Activated naive CD4-positive, alpha-beta T cell treated with anti-CD3 and anti-CD28 coated beads for 36 hours (primary cell): ENCODE results near the gene TGM6. TPM values are rescaled to one million over a fixed set of nuclear protein-coding genes. Genes with fewer than 3 reads are reported as not detected.
"Not testable (repeated sequence)": the region's sequence is repeated elsewhere in the genome, so short reads cannot be mapped to it uniquely, and the experiment has no call there.

Source experiments
- CTCF ChIA-PET: fragments of 350-600 bp; sonication (Branson Sonifier 250); formaldehyde crosslinking; loops from one replicate; lab custom pipeline; 2021; ENCODE audit warnings: antibody characterized with exemption; lab: Charles Lee
- DNase-seq: peaks from one replicate; pipeline ENCODE4 v3.0.0-alpha.2; 2020
- H3K27ac Mint-ChIP-seq: one replicate; pipeline ENCODE4 v1.8.0; 2021; ENCODE audit warnings: mild to moderate bottlenecking, mixed read lengths
- H3K27me3 Mint-ChIP-seq: one replicate; pipeline ENCODE4 v1.8.0; 2021; ENCODE audit warnings: low read depth, mixed read lengths
- H3K36me3 Mint-ChIP-seq: one replicate; pipeline ENCODE4 v1.8.0; 2021; ENCODE audit warnings: low read depth, mixed read lengths
- H3K4me1 Mint-ChIP-seq: one replicate; pipeline ENCODE4 v1.8.0; 2021; ENCODE audit warnings: low read depth, mixed read lengths
- H3K4me3 Mint-ChIP-seq: one replicate; pipeline ENCODE4 v1.8.0; 2021; ENCODE audit warnings: mild to moderate bottlenecking, moderate library complexity, mixed read lengths
- H3K9me3 Mint-ChIP-seq: one replicate; pipeline ENCODE4 v1.8.0; 2021; ENCODE audit warnings: mixed read lengths
- intact Hi-C: fragments of 100-400 bp; cut with micrococcal nuclease; formaldehyde crosslinking; loops from one replicate; pipeline ENCODE4 v1.15.1; 2023
- total RNA-seq, 2 experiments: library from RNA; stranded (reverse); gene quantifications; one replicate each; pipeline ENCODE4 v1.2.3, GENCODE V29; 2021

The TGM6 gene
- total RNA-seq, 2 experiments from 2014 or later: not detected

DNA sequence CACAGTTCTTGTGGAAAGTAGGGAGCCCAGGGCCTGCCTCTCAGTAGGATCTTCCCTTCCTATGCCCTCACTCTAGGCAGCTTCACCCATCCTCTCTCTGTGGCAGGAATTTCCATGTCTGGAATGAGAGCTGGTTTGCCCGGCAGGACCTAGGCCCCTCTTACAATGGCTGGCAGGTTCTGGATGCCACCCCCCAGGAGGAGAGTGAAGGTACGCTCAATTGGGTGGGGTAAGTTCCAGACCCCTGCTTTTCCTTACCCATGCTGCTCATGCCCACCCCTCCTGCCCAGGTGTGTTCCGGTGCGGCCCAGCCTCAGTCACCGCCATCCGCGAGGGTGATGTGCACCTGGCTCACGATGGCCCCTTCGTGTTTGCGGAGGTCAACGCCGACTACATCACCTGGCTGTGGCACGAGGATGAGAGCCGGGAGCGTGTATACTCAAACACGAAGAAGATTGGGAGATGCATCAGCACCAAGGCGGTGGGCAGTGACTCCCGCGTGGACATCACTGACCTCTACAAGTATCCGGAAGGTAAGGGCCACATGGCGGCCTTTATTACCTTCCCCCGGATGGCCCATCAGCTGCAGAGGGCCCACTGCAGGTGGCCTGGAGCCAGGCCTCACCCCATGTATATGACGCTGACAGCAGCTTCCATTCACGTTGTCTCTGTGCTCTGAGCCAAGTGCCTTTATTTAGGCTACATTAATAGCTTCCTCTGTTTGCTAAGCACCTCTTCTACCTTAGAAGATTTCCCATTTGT lies 22.8 kb downstream of the TGM6 start:
- intact Hi-C loops: no loop called here
- H3K9me3 Mint-ChIP-seq: peaks cover 7% of the 10 kb centered on the region
- CTCF ChIA-PET: interaction anchor here (1.2 to 2.7 kb wide), 3 partner anchors 15 to 195 kb away, joined by 3 to 9 read pairs (median 5); no protein-coding TSS in a partner anchor

DNA sequence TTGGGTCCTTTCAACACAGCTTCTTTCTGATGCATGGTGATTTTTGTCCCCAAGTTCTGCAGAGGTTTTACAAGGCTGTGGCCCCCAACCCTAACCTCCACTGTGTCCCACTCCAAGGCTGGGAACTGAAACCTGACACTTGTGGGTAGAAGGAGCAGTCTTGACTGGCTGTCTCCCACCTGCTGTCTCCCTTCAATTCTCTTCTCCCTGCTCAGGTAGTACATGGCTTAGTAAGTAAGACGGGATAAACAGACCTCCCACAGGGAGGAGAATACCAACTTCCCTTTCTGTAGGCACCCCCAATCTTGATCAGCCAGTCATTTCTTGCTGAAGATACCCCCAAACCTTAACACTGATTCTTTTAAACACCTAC lies 25.0 kb downstream of the TGM6 start:
- no peak for DNase-seq
- intact Hi-C loops: no loop called here
- H3K36me3 Mint-ChIP-seq: no peaks in the 10 kb centered on the region
- H3K27me3 Mint-ChIP-seq: peaks cover 5% of the 10 kb centered on the region
- no peak overlapping the region for H3K27ac Mint-ChIP-seq
- H3K4me3 Mint-ChIP-seq: no peak overlapping the region
- no peaks in the 10 kb centered on the region for H3K4me1 Mint-ChIP-seq
- CTCF ChIA-PET: interaction anchor here (1.0 to 2.7 kb wide), 2 partner anchors 18 to 46 kb away, joined by 3 to 9 read pairs; no protein-coding TSS in a partner anchor
- peaks cover 7% of the 10 kb centered on the region for H3K9me3 Mint-ChIP-seq

More for the DNA sequence above, 22.8 kb downstream of the TGM6 start:
- H3K4me3 Mint-ChIP-seq: no peak overlapping the region
- DNase-seq: no peak
- H3K4me1 Mint-ChIP-seq: no peaks in the 10 kb centered on the region
- H3K27me3 Mint-ChIP-seq: peaks cover 5% of the 10 kb centered on the region
- H3K36me3 Mint-ChIP-seq: no peaks in the 10 kb centered on the region
- no peak overlapping the region for H3K27ac Mint-ChIP-seq

DNA sequence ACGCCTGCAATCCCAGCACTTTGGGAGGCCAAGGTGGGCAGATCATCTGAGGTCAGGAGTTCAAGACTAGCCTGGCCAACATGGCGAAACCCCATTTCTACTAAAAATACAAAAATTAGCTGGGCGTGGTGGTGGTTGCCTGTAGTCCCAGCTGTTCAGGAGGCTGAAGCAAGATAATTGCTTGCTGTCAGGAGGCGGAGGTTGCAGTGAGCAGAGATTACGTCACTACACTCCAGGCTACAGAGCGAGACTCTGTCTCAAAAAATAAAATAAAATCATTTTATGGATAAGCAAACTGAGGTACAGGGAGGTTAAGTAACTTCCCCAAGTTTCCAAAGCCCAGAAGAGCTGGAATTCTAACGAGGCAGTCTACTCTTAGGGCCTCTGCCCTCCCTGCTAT lies 26.7 kb downstream of the TGM6 start:
- CTCF ChIA-PET: not testable (repeated sequence)

DNA sequence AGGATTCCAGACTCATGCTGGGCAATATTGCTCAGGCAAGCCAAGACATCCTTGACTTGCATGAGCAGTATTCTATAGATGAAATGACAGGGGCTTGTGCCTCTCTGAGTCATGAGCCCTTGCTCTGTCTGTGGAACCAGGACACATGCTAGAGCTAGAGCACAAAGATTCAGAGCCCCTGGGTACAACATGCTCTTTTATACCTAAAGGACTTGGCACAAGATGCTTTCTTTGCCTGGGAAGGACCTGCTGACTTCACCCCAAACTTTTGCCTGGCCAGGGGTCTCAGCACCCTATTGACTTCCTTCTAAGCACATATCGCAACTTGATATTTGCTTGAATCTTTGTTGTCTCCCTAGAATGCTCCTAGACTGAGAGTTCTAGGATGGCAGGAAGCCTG lies 27.4 kb downstream of the TGM6 start:
- no peaks in the 10 kb centered on the region for H3K4me1 Mint-ChIP-seq
- intact Hi-C loops: no loop called here
- H3K36me3 Mint-ChIP-seq: no peaks in the 10 kb centered on the region
- peaks cover 6% of the 10 kb centered on the region for H3K27me3 Mint-ChIP-seq
- DNase-seq: no peak
- no peak overlapping the region for H3K4me3 Mint-ChIP-seq
- CTCF ChIA-PET: no interaction called here
- peaks cover 7% of the 10 kb centered on the region for H3K9me3 Mint-ChIP-seq
- H3K27ac Mint-ChIP-seq: no peak overlapping the region

More for the DNA sequence above, 26.7 kb downstream of the TGM6 start:
- H3K4me1 Mint-ChIP-seq, H3K36me3 Mint-ChIP-seq, H3K4me3 Mint-ChIP-seq, H3K27ac Mint-ChIP-seq, DNase-seq, intact Hi-C loops, H3K27me3 Mint-ChIP-seq, H3K9me3 Mint-ChIP-seq: not testable (repeated sequence)

DNA sequence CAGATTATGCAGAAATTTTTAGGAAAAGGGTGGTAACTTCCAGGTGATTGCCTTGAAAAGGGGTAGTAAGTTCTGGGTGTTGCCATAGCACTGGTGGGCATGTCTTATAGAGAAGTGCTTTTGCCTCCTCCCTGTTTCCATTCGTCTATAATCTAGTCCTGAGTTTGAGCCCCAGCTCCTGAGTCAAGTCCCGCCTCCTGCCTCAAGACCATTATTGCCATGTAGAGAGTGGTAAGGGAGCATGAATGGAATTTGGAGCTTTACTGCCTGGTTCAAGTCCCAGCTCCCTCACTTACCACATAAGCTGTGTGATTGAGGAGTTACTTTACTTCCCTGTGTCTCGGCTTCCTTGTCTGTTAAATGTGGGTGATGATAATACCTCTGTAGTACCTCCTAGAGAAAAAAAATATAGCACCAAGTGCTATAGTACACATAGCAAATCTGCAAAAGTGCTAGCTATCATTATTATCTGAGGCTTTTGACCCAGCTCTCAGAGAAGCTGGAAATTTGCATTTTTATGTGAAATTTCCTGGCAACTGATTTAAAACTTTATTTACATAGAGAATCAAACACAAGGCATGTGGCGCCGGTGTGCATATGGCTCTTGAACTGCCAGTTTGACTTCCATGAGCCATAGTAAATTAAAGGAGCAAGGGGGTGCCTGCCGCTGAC lies 36.0 kb downstream of the TGM6 start:
- no peak overlapping the region for H3K27ac Mint-ChIP-seq
- no peak for DNase-seq
- intact Hi-C loops: no loop called here
- H3K4me1 Mint-ChIP-seq: no peaks in the 10 kb centered on the region
- H3K4me3 Mint-ChIP-seq: no peak overlapping the region
- peaks cover 6% of the 10 kb centered on the region for H3K27me3 Mint-ChIP-seq
- CTCF ChIA-PET: no interaction called here
- no peaks in the 10 kb centered on the region for H3K9me3 Mint-ChIP-seq
- no peaks in the 10 kb centered on the region for H3K36me3 Mint-ChIP-seq

DNA sequence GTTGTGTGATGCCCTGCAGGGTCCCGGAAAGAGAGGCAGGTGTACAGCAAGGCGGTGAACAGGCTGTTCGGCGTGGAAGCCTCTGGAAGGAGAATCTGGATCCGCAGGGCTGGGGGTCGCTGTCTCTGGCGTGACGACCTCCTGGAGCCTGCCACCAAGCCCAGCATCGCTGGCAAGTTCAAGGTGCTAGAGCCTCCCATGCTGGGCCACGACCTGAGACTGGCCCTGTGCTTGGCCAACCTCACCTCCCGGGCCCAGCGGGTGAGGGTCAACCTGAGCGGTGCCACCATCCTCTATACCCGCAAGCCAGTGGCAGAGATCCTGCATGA lies 36.5 kb downstream of the TGM6 start:
- intact Hi-C loops: no loop called here
- no peaks in the 10 kb centered on the region for H3K36me3 Mint-ChIP-seq
- H3K27me3 Mint-ChIP-seq: peaks cover 6% of the 10 kb centered on the region
- H3K4me3 Mint-ChIP-seq: no peak overlapping the region
- no peaks in the 10 kb centered on the region for H3K9me3 Mint-ChIP-seq
- no peaks in the 10 kb centered on the region for H3K4me1 Mint-ChIP-seq
- H3K27ac Mint-ChIP-seq: no peak overlapping the region
- CTCF ChIA-PET: no interaction called here
- no peak for DNase-seq

DNA sequence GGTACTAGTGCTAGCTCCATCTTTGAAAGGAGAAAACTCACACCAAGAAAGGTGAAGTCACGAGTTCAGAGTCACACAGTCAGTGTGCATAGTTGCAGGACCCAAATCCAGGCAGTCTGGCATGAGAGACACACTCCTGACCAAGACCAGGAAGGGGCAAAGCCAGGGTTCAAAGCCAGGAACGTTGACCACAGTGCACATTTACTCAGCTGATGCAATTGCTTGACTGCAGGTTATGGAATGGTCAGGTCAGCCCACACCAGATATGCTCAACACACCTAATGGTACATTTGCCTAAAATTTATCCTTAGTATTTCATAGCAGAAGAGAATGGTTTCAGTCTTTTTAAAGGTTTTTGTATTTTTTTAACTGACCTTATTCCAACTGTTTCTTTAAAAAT lies 37.7 kb downstream of the TGM6 start:
- Mint-ChIP-seq H3K36me3 (no peaks in the 10 kb centered on the region), H3K27me3 (peaks cover 3% of the 10 kb centered on the region), H3K9me3 (no peaks in the 10 kb centered on the region), H3K27ac (no peak overlapping the region), H3K4me3 (no peak overlapping the region), H3K4me1 (no peaks in the 10 kb centered on the region)
- intact Hi-C loops: no loop called here
- DNase-seq: no peak
- CTCF ChIA-PET: interaction anchor here (1.3 kb wide), 1 partner anchor 34 kb away, joined by 3 read pairs; no protein-coding TSS in a partner anchor

DNA sequence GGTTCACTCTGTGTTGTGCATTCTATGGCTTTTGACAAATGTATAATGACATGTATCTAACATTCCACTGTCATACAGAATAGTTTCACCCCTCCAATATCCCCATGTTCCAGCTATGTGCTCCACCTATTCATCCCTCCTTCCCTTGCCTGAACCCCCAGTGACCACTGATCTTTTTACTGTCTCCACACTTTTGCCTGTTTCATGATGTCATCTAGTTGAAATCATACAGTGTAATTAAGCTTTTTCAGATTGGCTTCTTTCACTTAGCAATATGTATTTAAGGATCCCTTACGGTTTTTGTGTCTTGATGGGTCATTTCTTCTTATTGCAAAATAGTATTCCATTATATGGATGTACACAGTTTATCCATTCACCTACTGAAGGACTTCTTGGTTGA lies 39.8 kb downstream of the TGM6 start:
- no peaks in the 10 kb centered on the region for H3K9me3 Mint-ChIP-seq
- H3K4me3 Mint-ChIP-seq: no peak overlapping the region
- no peaks in the 10 kb centered on the region for H3K36me3 Mint-ChIP-seq
- CTCF ChIA-PET: no interaction called here
- H3K27ac Mint-ChIP-seq: no peak overlapping the region
- H3K27me3 Mint-ChIP-seq: peaks cover 3% of the 10 kb centered on the region
- intact Hi-C loops: no loop called here
- no peak for DNase-seq
- no peaks in the 10 kb centered on the region for H3K4me1 Mint-ChIP-seq

DNA sequence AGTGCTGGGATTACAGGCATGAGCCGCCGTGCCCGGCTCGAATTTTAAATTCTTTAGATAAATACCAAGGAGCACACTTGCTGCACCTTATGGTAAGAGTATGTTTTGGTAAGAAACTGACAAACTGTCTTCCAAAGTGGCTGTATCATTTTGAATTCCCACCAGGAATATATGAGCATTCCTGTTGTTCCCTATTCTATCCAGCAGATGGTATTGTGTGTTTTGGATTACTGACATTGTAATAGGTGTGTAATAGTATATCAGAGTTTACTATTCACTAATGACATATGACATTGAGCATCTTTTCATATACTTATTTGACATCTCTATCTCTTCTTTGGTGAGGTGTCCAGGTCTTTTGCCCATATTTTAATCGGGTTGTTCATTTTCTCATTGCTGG lies 40.5 kb downstream of the TGM6 start:
- no peak overlapping the region for H3K27ac Mint-ChIP-seq
- CTCF ChIA-PET: no interaction called here
- intact Hi-C loops: no loop called here
- no peaks in the 10 kb centered on the region for H3K4me1 Mint-ChIP-seq
- no peak for DNase-seq
- peaks cover 3% of the 10 kb centered on the region for H3K27me3 Mint-ChIP-seq
- no peaks in the 10 kb centered on the region for H3K9me3 Mint-ChIP-seq
- H3K36me3 Mint-ChIP-seq: no peaks in the 10 kb centered on the region
- no peak overlapping the region for H3K4me3 Mint-ChIP-seq

DNA sequence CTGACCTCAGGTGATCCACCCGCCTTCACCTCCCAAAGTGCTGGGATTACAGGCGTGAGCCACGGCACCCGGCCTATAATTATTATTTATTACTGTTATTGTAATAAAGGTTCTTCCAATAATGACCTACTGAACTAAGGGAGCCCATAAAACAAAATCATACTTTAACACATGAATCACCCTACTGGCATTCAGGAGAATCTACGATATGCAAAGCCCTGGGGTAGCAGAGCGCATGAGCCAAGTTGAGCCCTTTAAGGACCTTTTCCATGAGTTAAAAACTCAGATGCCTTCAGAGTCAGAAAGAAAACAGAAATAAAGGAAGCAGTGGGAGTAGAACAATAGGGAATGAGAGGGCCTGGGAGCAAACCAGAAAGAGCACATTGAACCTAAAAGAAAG lies 48.4 kb downstream of the TGM6 start:
- no peak for DNase-seq
- Mint-ChIP-seq H3K9me3 (no peaks in the 10 kb centered on the region), H3K4me1 (no peaks in the 10 kb centered on the region), H3K4me3 (no peak overlapping the region), H3K27ac (no peak overlapping the region), H3K27me3 (peaks cover 3% of the 10 kb centered on the region), H3K36me3 (no peaks in the 10 kb centered on the region)
- intact Hi-C loops: no loop called here
- CTCF ChIA-PET: interaction anchor here (0.7 to 1.7 kb wide), 2 partner anchors 23 to 1842 kb away, joined by 3 to 5 read pairs; no protein-coding TSS in a partner anchor

DNA sequence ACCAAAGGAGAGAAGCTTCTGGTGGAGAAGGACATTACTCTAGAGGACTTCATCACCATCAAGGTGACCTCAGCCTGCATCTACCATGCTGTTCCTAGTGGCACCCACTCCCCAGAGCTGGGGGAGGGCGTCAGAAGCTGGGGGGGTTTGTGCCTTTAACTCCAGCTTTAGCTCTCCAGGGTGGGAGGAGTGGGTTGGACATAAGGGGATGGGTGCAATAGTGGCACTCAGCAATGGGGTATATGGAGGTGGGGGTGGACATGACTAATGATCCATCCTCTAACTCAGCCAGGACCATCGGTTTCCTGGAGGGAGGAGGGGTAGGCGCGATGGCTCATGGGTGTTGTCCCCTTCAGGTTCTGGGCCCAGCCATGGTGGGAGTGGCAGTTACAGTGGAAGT lies 49.8 kb downstream of the TGM6 start:
- Mint-ChIP-seq H3K36me3 (no peaks in the 10 kb centered on the region), H3K27ac (no peak overlapping the region), H3K27me3 (peaks cover 3% of the 10 kb centered on the region), H3K4me3 (no peak overlapping the region), H3K4me1 (no peaks in the 10 kb centered on the region), H3K9me3 (no peaks in the 10 kb centered on the region)
- DNase-seq: no peak
- intact Hi-C loops: no loop called here
- CTCF ChIA-PET: interaction anchor here (1.7 kb wide), 1 partner anchor 22 kb away, joined by 5 read pairs; no protein-coding TSS in a partner anchor

DNA sequence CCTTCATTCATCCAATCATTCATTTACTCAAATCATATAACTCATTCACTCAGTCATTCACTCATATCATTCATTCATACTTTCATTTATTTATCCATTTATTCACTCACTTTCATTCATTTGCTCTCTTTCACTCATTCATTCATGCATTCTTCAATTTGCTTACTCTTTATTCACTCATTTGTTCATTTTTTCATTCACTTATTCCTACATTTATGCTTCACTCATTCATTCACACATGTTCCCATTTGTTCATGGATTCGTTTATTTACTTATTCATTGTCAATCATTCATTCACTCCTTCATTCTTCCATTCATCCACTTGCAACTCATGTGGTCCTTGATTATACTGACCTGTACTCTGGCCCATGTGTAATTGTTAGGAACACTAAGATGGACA lies 50.5 kb downstream of the TGM6 start:
- CTCF ChIA-PET: no interaction called here
- no peaks in the 10 kb centered on the region for H3K4me1 Mint-ChIP-seq
- H3K9me3 Mint-ChIP-seq: no peaks in the 10 kb centered on the region
- peaks cover 3% of the 10 kb centered on the region for H3K27me3 Mint-ChIP-seq
- H3K27ac Mint-ChIP-seq: no peak overlapping the region
- no peaks in the 10 kb centered on the region for H3K36me3 Mint-ChIP-seq
- DNase-seq: no peak
- H3K4me3 Mint-ChIP-seq: no peak overlapping the region
- intact Hi-C loops: no loop called here

DNA sequence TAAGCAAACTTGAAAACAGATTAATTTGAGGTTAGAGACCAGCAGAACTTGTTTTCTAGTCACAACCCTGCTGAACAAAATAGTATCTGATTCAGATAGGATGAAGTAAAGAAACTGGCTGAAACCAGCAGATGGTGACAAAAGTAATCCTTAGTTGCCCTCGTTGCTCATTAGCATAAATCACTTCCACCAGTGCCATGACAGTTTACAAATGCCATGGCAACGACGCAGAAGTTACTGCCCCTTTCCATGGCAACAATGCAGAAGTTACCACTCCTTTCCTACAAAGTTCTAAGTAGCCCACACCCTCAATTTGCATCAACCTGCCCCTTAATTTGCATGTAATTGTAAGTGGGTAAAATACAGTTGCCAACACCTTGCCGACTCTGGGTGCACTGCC lies 66.1 kb downstream of the TGM6 start:
- Mint-ChIP-seq H3K36me3 (no peaks in the 10 kb centered on the region), H3K4me3 (no peak overlapping the region), H3K27me3 (no peaks in the 10 kb centered on the region), H3K4me1 (peaks cover 15% of the 10 kb centered on the region), H3K9me3 (no peaks in the 10 kb centered on the region), H3K27ac (no peak overlapping the region)
- no peak for DNase-seq
- CTCF ChIA-PET: interaction anchor here (1.1 to 2.3 kb wide), 3 partner anchors 10 to 239 kb away, joined by 4 to 11 read pairs (median 4); no protein-coding TSS in a partner anchor
- intact Hi-C loops: no loop called here
